Measurements from ENCODE around the gene ZYG11B.
"Not testable (repeated sequence)": the region's sequence is repeated elsewhere in the genome, so short reads cannot be mapped to it uniquely, and the experiment has no call there.

The ZYG11B gene

GRCh38 chr1:52856026-52856425, 129.8 kb downstream of the ZYG11B start:
- DNase-seq: no peak

GRCh38 chr1:52857443-52857842, 131.2 kb downstream of the ZYG11B start:
- DNase-seq: no peak

GRCh38 chr1:52862666-52863458, 136.6 kb downstream of the ZYG11B start:
- no peak for DNase-seq

GRCh38 chr1:52867087-52867863, 141.0 kb downstream of the ZYG11B start:
- no peak for DNase-seq

- not testable (repeated sequence) for DNase-seq
These were observed 143.5 kb downstream of the ZYG11B start for GRCh38 chr1:52869727-52870126.

GRCh38 chr1:52876843-52877242, 150.6 kb downstream of the ZYG11B start:
- DNase-seq: no peak
